ENCODE measurements around the gene TBC1D25.
"Not testable (repeated sequence)": the region's sequence is repeated elsewhere in the genome, so short reads cannot be mapped to it uniquely, and the experiment has no call there.

TBC1D25 gene

GRCh38 chrX:48508400-48509244 is 30.9 kb upstream of the TBC1D25 start, which contains the start of gene PORCN:
Gene PORCN, plus strand, starts transcription at chrX:48508992. Its CDS starts 829 bp downstream, at chrX:48509821.
- no peaks in the 10 kb centered on the region for H3K9me3 ChIP-seq
- DNase-seq (ENCODE audit: low spot score in 2 of 2): peak; percentile 78 to 95
- no peaks in the 10 kb centered on the region for H3K27me3 ChIP-seq (ENCODE audit: low read depth)
- peaks cover 3% of the 10 kb centered on the region; the same call in 1 of the 2 replicates for H3K36me3 ChIP-seq (replicated peaks)
- H3K4me1 ChIP-seq: peaks cover 13% of the 10 kb centered on the region
- peak within 1 kb of the TSS; percentile 72 for H3K4me3 ChIP-seq
- in situ Hi-C loops (cut with MboI; ENCODE audit: low sequenced_read_pairs): no loop called here

GRCh38 chrX:48509245-48509590 is 30.3 kb upstream of the TBC1D25 start:
- in situ Hi-C loops (cut with MboI; ENCODE audit: low sequenced_read_pairs): no loop called here
- DNase-seq (ENCODE audit: low spot score in 2 of 2): no peak
- H3K27me3 ChIP-seq (ENCODE audit: low read depth): no peaks in the 10 kb centered on the region

GRCh38 chrX:48509619-48510018 is 29.9 kb upstream of the TBC1D25 start:
- H3K4me1 ChIP-seq: peaks cover 13% of the 10 kb centered on the region
- no peaks in the 10 kb centered on the region for H3K27me3 ChIP-seq (ENCODE audit: low read depth)
- no peaks in the 10 kb centered on the region for H3K9me3 ChIP-seq
- in situ Hi-C loops (cut with MboI; ENCODE audit: low sequenced_read_pairs): no loop called here
- H3K36me3 ChIP-seq (replicated peaks): peaks cover 3% of the 10 kb centered on the region; the same call in 1 of the 2 replicates
- peak overlapping the region; percentile 72 for H3K4me3 ChIP-seq
- DNase-seq (ENCODE audit: low spot score in 2 of 2): no peak

More at GRCh38 chrX:48509245-48509590, 30.3 kb upstream of the TBC1D25 start:
- Histone ChIP-seq H3K4me1 (peaks cover 13% of the 10 kb centered on the region), H3K9me3 (no peaks in the 10 kb centered on the region), H3K4me3 (peak overlapping the region; percentile 72), H3K36me3 (replicated peaks) (peaks cover 3% of the 10 kb centered on the region; the same call in 1 of the 2 replicates)

GRCh38 chrX:48511560-48511959 is 28.0 kb upstream of the TBC1D25 start:
- peak in 1 of 2 experiments; percentile 39 for DNase-seq (ENCODE audit: low spot score in 2 of 2)
- Histone ChIP-seq H3K27me3 (ENCODE audit: low read depth) (no peaks in the 10 kb centered on the region), H3K4me3 (no peak overlapping the region), H3K36me3 (replicated peaks) (peaks cover 3% of the 10 kb centered on the region; the same call in 1 of the 2 replicates), H3K4me1 (peaks cover 13% of the 10 kb centered on the region), H3K9me3 (no peaks in the 10 kb centered on the region)
- in situ Hi-C loops (cut with MboI; ENCODE audit: low sequenced_read_pairs): no loop called here

GRCh38 chrX:48512371-48512935 is 27.1 kb upstream of the TBC1D25 start:
- no peak for DNase-seq (ENCODE audit: low spot score in 2 of 2)
- Histone ChIP-seq H3K4me1 (peaks cover 6% of the 10 kb centered on the region), H3K9me3 (no peaks in the 10 kb centered on the region), H3K4me3 (no peak overlapping the region), H3K36me3 (replicated peaks) (peaks cover 3% of the 10 kb centered on the region; the same call in 1 of the 2 replicates), H3K27me3 (ENCODE audit: low read depth) (no peaks in the 10 kb centered on the region)
- in situ Hi-C loops (cut with MboI; ENCODE audit: low sequenced_read_pairs): no loop called here

GRCh38 chrX:48513670-48514069 is 25.8 kb upstream of the TBC1D25 start:
- no peak for DNase-seq (ENCODE audit: low spot score in 2 of 2)
- no peaks in the 10 kb centered on the region for H3K27me3 ChIP-seq (ENCODE audit: low read depth)
- no peaks in the 10 kb centered on the region for H3K4me1 ChIP-seq
- in situ Hi-C loops (cut with MboI; ENCODE audit: low sequenced_read_pairs): no loop called here
- no peak overlapping the region for H3K4me3 ChIP-seq
- H3K9me3 ChIP-seq: no peaks in the 10 kb centered on the region
- peaks cover 3% of the 10 kb centered on the region; the same call in 1 of the 2 replicates for H3K36me3 ChIP-seq (replicated peaks)

GRCh38 chrX:48514126-48514806 is 25.2 kb upstream of the TBC1D25 start:
- in situ Hi-C loops (cut with MboI; ENCODE audit: low sequenced_read_pairs): no loop called here
- Histone ChIP-seq H3K4me3 (no peak overlapping the region), H3K9me3 (no peaks in the 10 kb centered on the region), H3K36me3 (replicated peaks) (peaks cover 3% of the 10 kb centered on the region; the same call in 1 of the 2 replicates), H3K4me1 (no peaks in the 10 kb centered on the region), H3K27me3 (ENCODE audit: low read depth) (no peaks in the 10 kb centered on the region)
- DNase-seq (ENCODE audit: low spot score in 2 of 2): no peak

GRCh38 chrX:48514868-48515460 is 24.6 kb upstream of the TBC1D25 start:
- Histone ChIP-seq H3K27me3 (ENCODE audit: low read depth) (no peaks in the 10 kb centered on the region), H3K4me1 (no peaks in the 10 kb centered on the region), H3K36me3 (replicated peaks) (peaks cover 3% of the 10 kb centered on the region; the same call in 1 of the 2 replicates), H3K9me3 (no peaks in the 10 kb centered on the region), H3K4me3 (no peak overlapping the region)
- in situ Hi-C loops (cut with MboI; ENCODE audit: low sequenced_read_pairs): no loop called here
- no peak for DNase-seq (ENCODE audit: low spot score in 2 of 2)

GRCh38 chrX:48515842-48516241 is 23.7 kb upstream of the TBC1D25 start:
- H3K4me1 ChIP-seq: peaks cover under 1% of the 10 kb centered on the region

GRCh38 chrX:48516285-48516684 is 23.2 kb upstream of the TBC1D25 start:
- no peak for DNase-seq (ENCODE audit: low spot score in 2 of 2)
- in situ Hi-C loops (cut with MboI; ENCODE audit: low sequenced_read_pairs): no loop called here
- H3K27me3 ChIP-seq (ENCODE audit: low read depth): no peaks in the 10 kb centered on the region
- H3K36me3 ChIP-seq (replicated peaks): peaks cover 3% of the 10 kb centered on the region; the same call in 1 of the 2 replicates
- no peaks in the 10 kb centered on the region for H3K9me3 ChIP-seq
- H3K4me1 ChIP-seq: peaks cover 4% of the 10 kb centered on the region
- no peak overlapping the region for H3K4me3 ChIP-seq

More at GRCh38 chrX:48515842-48516241, 23.7 kb upstream of the TBC1D25 start:
- in situ Hi-C loops (cut with MboI; ENCODE audit: low sequenced_read_pairs): no loop called here
- Histone ChIP-seq H3K9me3 (no peaks in the 10 kb centered on the region), H3K4me3 (no peak overlapping the region), H3K27me3 (ENCODE audit: low read depth) (no peaks in the 10 kb centered on the region), H3K36me3 (replicated peaks) (peaks cover 3% of the 10 kb centered on the region; the same call in 1 of the 2 replicates)
- no peak for DNase-seq (ENCODE audit: low spot score in 2 of 2)

- peaks cover 3% of the 10 kb centered on the region; the same call in 1 of the 2 replicates for H3K36me3 ChIP-seq (replicated peaks)
- no peak overlapping the region for H3K4me3 ChIP-seq
- H3K9me3 ChIP-seq: no peaks in the 10 kb centered on the region
- peaks cover 4% of the 10 kb centered on the region for H3K4me1 ChIP-seq
- DNase-seq (ENCODE audit: low spot score in 2 of 2): no peak
- no peaks in the 10 kb centered on the region for H3K27me3 ChIP-seq (ENCODE audit: low read depth)
- in situ Hi-C loops (cut with MboI; ENCODE audit: low sequenced_read_pairs): no loop called here
These were observed 22.5 kb upstream of the TBC1D25 start for GRCh38 chrX:48516987-48517386.

GRCh38 chrX:48519481-48519880 is 20.0 kb upstream of the TBC1D25 start:
- in situ Hi-C loops (cut with MboI; ENCODE audit: low sequenced_read_pairs); H3K4me3 ChIP-seq; H3K4me1 ChIP-seq; H3K27me3 ChIP-seq (ENCODE audit: low read depth); DNase-seq (ENCODE audit: low spot score in 2 of 2); H3K9me3 ChIP-seq: not testable (repeated sequence)
- H3K36me3 ChIP-seq (replicated peaks): peaks cover 17% of the 10 kb centered on the region

- H3K4me1 ChIP-seq: peaks cover 13% of the 10 kb centered on the region
- H3K9me3 ChIP-seq: no peaks in the 10 kb centered on the region
- no peak for DNase-seq (ENCODE audit: low spot score in 2 of 2)
- in situ Hi-C loops (cut with MboI; ENCODE audit: low sequenced_read_pairs): no loop called here
- H3K4me3 ChIP-seq: no peak overlapping the region
- H3K36me3 ChIP-seq (replicated peaks): peaks cover 27% of the 10 kb centered on the region
- H3K27me3 ChIP-seq (ENCODE audit: low read depth): no peaks in the 10 kb centered on the region
These were observed 19.1 kb upstream of the TBC1D25 start for GRCh38 chrX:48520455-48520854.

All from HAP-1 (cell line).